Gastroesophageal sphincter (tissue), 3 donors: Measurements from ENCODE around the gene CRIM1.

Experiments used
- CTCF ChIP-seq, 4 experiments: fragments of 200-600 bp in 2 of 4; fragments of 450-650 bp in 2 of 4; sonication (generic) in 1 of 4; IDR thresholded peaks; one replicate each; pipeline ENCODE4 v1.5.1; 2017 to 2019; ENCODE audit warnings: antibody characterized with exemption in 4 of 4, mild to moderate bottlenecking in 2 of 4, moderate library complexity in 2 of 4
- POLR2A ChIP-seq, 2 donors: fragments of 450-650 bp; IDR thresholded peaks; one replicate each; pipeline ENCODE4 v1.6.1; 2017; ENCODE audit warnings: antibody characterized with exemption in 2 of 2, mild to moderate bottlenecking in 2 of 2, moderate library complexity in 1 of 2

GRCh38 chr2:36549165-36549574 lies 193.6 kb downstream of the CRIM1 start:
- no peak for TF ChIP-seq POLR2A (IDR thresholded peaks at IDR 0.05)
- TF ChIP-seq CTCF (IDR thresholded peaks at IDR 0.05), result no peak
